Uterus (tissue), 2 donors: ENCODE data around the gene SELENOV.

Experiments used
- POLR2A ChIP-seq, 2 donors: fragments of 450-650 bp; IDR thresholded peaks; one replicate each; pipeline ENCODE4 v1.6.1; 2016; ENCODE audit warnings: antibody characterized with exemption in 2 of 2, mild to moderate bottlenecking in 1 of 2, moderate library complexity in 1 of 2
- TF ChIP-seq, protein P1 (sequence below), 4 experiments: fragments of 200-600 bp in 2 of 4; fragments of 450-650 bp in 2 of 4; sonication (generic) in 2 of 4; IDR thresholded peaks; one replicate each; pipeline ENCODE4 v1.5.1; 2016 to 2019; ENCODE audit warnings: antibody characterized with exemption in 4 of 4, mild to moderate bottlenecking in 2 of 4, moderate library complexity in 1 of 4

DNA sequence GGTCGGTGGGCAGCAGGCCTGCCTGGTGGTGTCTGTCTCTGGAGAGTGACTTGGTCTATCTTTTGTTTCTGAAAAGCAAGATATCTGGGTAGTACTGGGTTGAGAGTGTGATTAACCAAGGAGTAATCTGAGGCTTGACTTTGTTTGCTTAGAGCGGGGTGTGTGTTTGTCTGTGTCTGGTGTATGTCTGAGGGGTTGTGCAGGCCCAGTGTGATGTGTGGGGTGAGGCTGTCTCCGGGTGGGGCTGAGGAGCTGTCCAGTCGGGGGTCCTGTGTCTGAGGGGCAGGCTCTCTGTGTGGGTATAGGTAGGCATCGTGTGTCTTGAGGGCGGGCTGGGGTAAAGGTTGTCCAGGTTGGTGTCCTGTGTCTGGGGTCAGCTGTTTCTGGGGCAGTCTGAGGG is 45.4 kb upstream of the SELENOV start:
- no peak for TF ChIP-seq POLR2A (IDR thresholded peaks at IDR 0.05)
- TF ChIP-seq, protein P1, sequence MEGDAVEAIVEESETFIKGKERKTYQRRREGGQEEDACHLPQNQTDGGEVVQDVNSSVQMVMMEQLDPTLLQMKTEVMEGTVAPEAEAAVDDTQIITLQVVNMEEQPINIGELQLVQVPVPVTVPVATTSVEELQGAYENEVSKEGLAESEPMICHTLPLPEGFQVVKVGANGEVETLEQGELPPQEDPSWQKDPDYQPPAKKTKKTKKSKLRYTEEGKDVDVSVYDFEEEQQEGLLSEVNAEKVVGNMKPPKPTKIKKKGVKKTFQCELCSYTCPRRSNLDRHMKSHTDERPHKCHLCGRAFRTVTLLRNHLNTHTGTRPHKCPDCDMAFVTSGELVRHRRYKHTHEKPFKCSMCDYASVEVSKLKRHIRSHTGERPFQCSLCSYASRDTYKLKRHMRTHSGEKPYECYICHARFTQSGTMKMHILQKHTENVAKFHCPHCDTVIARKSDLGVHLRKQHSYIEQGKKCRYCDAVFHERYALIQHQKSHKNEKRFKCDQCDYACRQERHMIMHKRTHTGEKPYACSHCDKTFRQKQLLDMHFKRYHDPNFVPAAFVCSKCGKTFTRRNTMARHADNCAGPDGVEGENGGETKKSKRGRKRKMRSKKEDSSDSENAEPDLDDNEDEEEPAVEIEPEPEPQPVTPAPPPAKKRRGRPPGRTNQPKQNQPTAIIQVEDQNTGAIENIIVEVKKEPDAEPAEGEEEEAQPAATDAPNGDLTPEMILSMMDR (IDR thresholded peaks at IDR 0.05) = no peak
